Nephron progenitor cell (in vitro differentiated cells): Measurements from ENCODE around the gene COL25A1.

ENCODE experiments used
- DNase-seq: peaks from one replicate; pipeline ENCODE4 v3.0.0; 2021
- H3K27ac Mint-ChIP-seq: 2 replicates; pipeline ENCODE4 v1.8.0; 2021; ENCODE audit warnings: mild to moderate bottlenecking, moderate library complexity, mixed read lengths
- H3K27me3 Mint-ChIP-seq: 2 replicates; pipeline ENCODE4 v1.8.0; 2021; ENCODE audit warnings: mild to moderate bottlenecking, low read depth, mixed read lengths; ENCODE audit not compliant: poor library complexity
- H3K36me3 Mint-ChIP-seq: 2 replicates; pipeline ENCODE4 v1.8.0; 2021; ENCODE audit warnings: low read depth, mixed read lengths
- H3K4me1 Mint-ChIP-seq: 2 replicates; pipeline ENCODE4 v1.8.0; 2021; ENCODE audit warnings: mixed read lengths
- H3K4me3 Mint-ChIP-seq: 2 replicates; pipeline ENCODE4 v1.8.0; 2021; ENCODE audit warnings: mild to moderate bottlenecking, moderate library complexity, mixed read lengths
- H3K9me3 Mint-ChIP-seq: 2 replicates; pipeline ENCODE4 v1.8.0; 2021; ENCODE audit warnings: mild to moderate bottlenecking, moderate library complexity, mixed read lengths
- CTCF ChIP-seq: fragments of 200-600 bp; sonication (generic); IDR thresholded peaks from 2 replicates; pipeline ENCODE4 v1.5.0; 2021; ENCODE audit warnings: antibody characterized with exemption

The COL25A1 gene

GRCh38 chr4:109172301-109172700 is 130.2 kb downstream of the COL25A1 start:
- no peak for TF ChIP-seq CTCF
- H3K9me3 Mint-ChIP-seq, result no peaks in the 10 kb centered on the region
- H3K4me1 Mint-ChIP-seq, result peaks cover 13% of the 10 kb centered on the region
- H3K27me3 Mint-ChIP-seq, result no peaks in the 10 kb centered on the region
- no peak for DNase-seq
- no peak overlapping the region for H3K4me3 Mint-ChIP-seq
- no peaks in the 10 kb centered on the region for H3K36me3 Mint-ChIP-seq
- no peak overlapping the region for H3K27ac Mint-ChIP-seq

DNA sequence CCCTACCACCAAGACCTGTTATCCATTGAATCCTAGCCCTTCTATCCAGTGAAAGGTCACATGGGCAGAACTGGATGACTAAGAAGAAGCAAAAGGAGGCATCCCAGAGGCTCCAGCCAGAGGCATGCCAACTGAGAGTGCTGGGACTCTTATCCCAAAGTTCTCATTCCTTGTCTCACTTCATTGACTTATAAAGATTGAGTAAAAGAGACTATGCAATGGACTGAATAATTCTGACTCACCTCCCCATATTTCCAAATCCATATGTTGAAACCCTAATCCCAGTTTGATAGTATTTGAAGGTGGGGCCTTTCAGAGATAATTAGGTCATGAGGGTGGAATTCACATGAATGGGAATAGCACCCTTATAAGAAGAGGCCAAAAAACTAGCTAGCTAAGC is 131.4 kb downstream of the COL25A1 start:
- no peaks in the 10 kb centered on the region for H3K9me3 Mint-ChIP-seq
- H3K4me1 Mint-ChIP-seq, result peaks cover under 1% of the 10 kb centered on the region
- no peak overlapping the region for H3K27ac Mint-ChIP-seq
- H3K4me3 Mint-ChIP-seq, result no peak overlapping the region
- no peaks in the 10 kb centered on the region for H3K36me3 Mint-ChIP-seq
- DNase-seq, result no peak
- no peak for TF ChIP-seq CTCF
- H3K27me3 Mint-ChIP-seq, result no peaks in the 10 kb centered on the region

- H3K9me3 Mint-ChIP-seq, result no peaks in the 10 kb centered on the region
- no peak overlapping the region for H3K27ac Mint-ChIP-seq
- no peak for DNase-seq
- TF ChIP-seq CTCF, result no peak
- H3K36me3 Mint-ChIP-seq, result no peaks in the 10 kb centered on the region
- H3K4me1 Mint-ChIP-seq, result no peaks in the 10 kb centered on the region
- H3K4me3 Mint-ChIP-seq, result no peak overlapping the region
- H3K27me3 Mint-ChIP-seq, result no peaks in the 10 kb centered on the region
Measured at GRCh38 chr4:109169170-109169569, 133.3 kb downstream of the COL25A1 start.

DNA sequence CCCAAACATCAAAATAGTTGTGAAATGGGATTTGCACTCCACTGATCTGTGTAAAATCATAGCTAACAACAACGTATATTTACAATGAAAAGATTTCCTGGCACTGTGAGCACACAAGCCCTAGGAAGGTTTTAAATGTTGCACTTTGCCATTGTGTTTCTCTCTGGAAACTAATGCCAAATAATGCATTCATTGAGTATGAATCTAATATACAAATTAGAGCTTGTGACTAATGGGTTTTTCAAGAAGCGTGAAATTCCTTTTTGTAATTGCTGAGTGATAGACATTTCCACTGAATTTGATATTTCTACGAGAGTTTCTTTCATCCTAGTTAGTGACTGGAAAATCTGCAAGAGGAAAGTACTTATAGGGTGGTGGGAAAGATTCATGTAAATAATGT is 135.9 kb downstream of the COL25A1 start:
- Mint-ChIP-seq H3K36me3 (no peaks in the 10 kb centered on the region), H3K27me3 (no peaks in the 10 kb centered on the region), H3K27ac (no peak overlapping the region), H3K9me3 (no peaks in the 10 kb centered on the region), H3K4me3 (no peak overlapping the region), H3K4me1 (peaks cover 17% of the 10 kb centered on the region)
- no peak for DNase-seq
- TF ChIP-seq CTCF, result no peak

- no peaks in the 10 kb centered on the region for H3K36me3 Mint-ChIP-seq
- H3K9me3 Mint-ChIP-seq, result no peaks in the 10 kb centered on the region
- no peak overlapping the region for H3K27ac Mint-ChIP-seq
- no peak for TF ChIP-seq CTCF
- no peaks in the 10 kb centered on the region for H3K27me3 Mint-ChIP-seq
- H3K4me1 Mint-ChIP-seq, result peaks cover 18% of the 10 kb centered on the region
- DNase-seq, result no peak
- H3K4me3 Mint-ChIP-seq, result no peak overlapping the region
Measured at GRCh38 chr4:109166126-109166525, 136.3 kb downstream of the COL25A1 start.

DNA sequence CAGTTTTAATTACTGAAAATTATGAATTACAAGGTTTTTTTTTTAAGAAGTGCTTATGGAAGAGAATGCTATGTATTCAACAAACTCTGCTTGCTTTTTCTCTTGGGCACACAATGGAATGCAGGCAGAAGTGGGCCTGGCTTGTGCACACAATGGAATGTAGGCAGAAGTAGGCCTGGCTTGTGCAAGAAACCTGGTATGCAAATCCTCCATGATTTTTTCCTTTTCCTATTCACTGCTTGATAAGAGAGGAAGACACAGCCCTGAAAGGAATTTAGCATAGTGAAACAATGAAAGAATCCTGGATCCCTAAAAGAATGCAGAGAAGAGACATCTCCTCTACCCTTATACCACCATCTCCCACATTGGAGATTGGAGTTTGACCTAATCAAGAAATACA is 138.4 kb downstream of the COL25A1 start:
- no peak for TF ChIP-seq CTCF
- H3K36me3 Mint-ChIP-seq, result no peaks in the 10 kb centered on the region
- no peaks in the 10 kb centered on the region for H3K27me3 Mint-ChIP-seq
- no peaks in the 10 kb centered on the region for H3K9me3 Mint-ChIP-seq
- no peak overlapping the region for H3K27ac Mint-ChIP-seq
- peaks cover 39% of the 10 kb centered on the region for H3K4me1 Mint-ChIP-seq
- H3K4me3 Mint-ChIP-seq, result no peak overlapping the region
- no peak for DNase-seq
